Liver (tissue), 9 donors: ENCODE results near the gene TSPO2. TPM values are rescaled to one million over a fixed set of nuclear protein-coding genes. Genes with fewer than 3 reads are reported as not detected.

ENCODE experiments used
- DNase-seq: peaks from one replicate; pipeline ENCODE4 v3.0.0-alpha.2; 2017; ENCODE audit warnings: low spot score
- H3K27ac ChIP-seq, 2 donors: one replicate each; pipeline ENCODE4 v1.7.0; 2013; ENCODE audit warnings: inconsistent platforms in 2 of 2, low read length in 2 of 2, control low read depth in 1 of 2, low read depth in 1 of 2, mild to moderate bottlenecking in 1 of 2
- H3K27me3 ChIP-seq, 4 donors: one replicate each; pipeline versions ENCODE4 v1.6.1 to v1.7.0; 2013; ENCODE audit warnings: low read length in 3 of 4, inconsistent platforms in 1 of 4, mild to moderate bottlenecking in 1 of 4, moderate library complexity in 1 of 4; ENCODE audit not compliant: control insufficient read depth in 4 of 4, insufficient read depth in 4 of 4
- H3K36me3 ChIP-seq, 4 donors: one replicate each; pipeline versions ENCODE4 v1.6.1 to v1.7.0; 2013; ENCODE audit warnings: low read length in 3 of 4, mild to moderate bottlenecking in 3 of 4, low read depth in 1 of 4, moderate library complexity in 1 of 4; ENCODE audit not compliant: control insufficient read depth in 4 of 4, insufficient read depth in 3 of 4
- H3K4me1 ChIP-seq, 4 donors: one replicate each; pipeline versions ENCODE4 v1.6.1 to v1.7.0; 2013; ENCODE audit warnings: low read length in 3 of 4, mild to moderate bottlenecking in 3 of 4, moderate library complexity in 1 of 4; ENCODE audit not compliant: control insufficient read depth in 4 of 4, insufficient read depth in 4 of 4
- H3K4me3 ChIP-seq, 3 donors: one replicate each; pipeline versions ENCODE4 v1.6.1 to v1.7.0; 2013; ENCODE audit warnings: low read length in 3 of 3, control low read depth in 1 of 3, low read depth in 1 of 3, mild to moderate bottlenecking in 1 of 3
- H3K9ac ChIP-seq, 2 donors: one replicate each; pipeline ENCODE4 v1.7.0; 2013; ENCODE audit warnings: low read length in 2 of 2, mild to moderate bottlenecking in 2 of 2, moderate library complexity in 2 of 2, control low read depth in 1 of 2, low read depth in 1 of 2
- H3K9me3 ChIP-seq, 4 donors: one replicate each; pipeline versions ENCODE4 v1.6.1 to v1.7.0; 2013; ENCODE audit warnings: low read length in 3 of 4; ENCODE audit not compliant: control insufficient read depth in 4 of 4
- ATF3 ChIP-seq: IDR thresholded peaks from 2 replicates; pipeline ENCODE4 v1.6.1; 2016; ENCODE audit warnings: antibody characterized with exemption
- EGR1 ChIP-seq, 2 donors: IDR thresholded peaks; 2 replicates each; pipeline ENCODE4 v1.6.1; 2016 to 2018; ENCODE audit warnings: antibody characterized with exemption in 2 of 2, low read depth in 2 of 2
- GABPA ChIP-seq, 2 donors: IDR thresholded peaks in 1 of 2; conservative IDR thresholded peaks in 1 of 2; 2 replicates each; pipeline ENCODE4 v1.6.1; 2016; ENCODE audit warnings: antibody characterized with exemption in 2 of 2, mild to moderate bottlenecking in 1 of 2, moderate library complexity in 1 of 2
- HNF4A ChIP-seq, 2 donors: conservative IDR thresholded peaks; 2 replicates each; pipeline ENCODE4 v1.6.1; 2016; ENCODE audit warnings: antibody characterized with exemption in 2 of 2, mild to moderate bottlenecking in 2 of 2
- HNF4G ChIP-seq: IDR thresholded peaks from 2 replicates; pipeline ENCODE4 v1.6.1; 2016; ENCODE audit warnings: antibody characterized with exemption
- MAX ChIP-seq: IDR thresholded peaks from 2 replicates; pipeline ENCODE4 v1.6.1; 2016; ENCODE audit warnings: antibody characterized with exemption
- NR2F2 ChIP-seq: IDR thresholded peaks from 2 replicates; pipeline ENCODE4 v1.6.1; 2016; ENCODE audit warnings: antibody characterized with exemption
- RAD21 ChIP-seq, 2 donors: IDR thresholded peaks; 2 replicates each; pipeline ENCODE4 v1.6.1; 2016; ENCODE audit warnings: antibody characterized with exemption in 2 of 2, mild to moderate bottlenecking in 2 of 2
- RXRA ChIP-seq, 2 donors: IDR thresholded peaks; 2 replicates each; pipeline ENCODE4 v1.6.1; 2017 to 2018; ENCODE audit warnings: antibody characterized with exemption in 2 of 2, mild to moderate bottlenecking in 1 of 2
- SP1 ChIP-seq: IDR thresholded peaks from 2 replicates; pipeline ENCODE4 v1.6.1; 2018; ENCODE audit warnings: antibody characterized with exemption, mild to moderate bottlenecking
- TAF1 ChIP-seq: conservative IDR thresholded peaks from 2 replicates; pipeline ENCODE4 v1.6.1; 2016; ENCODE audit warnings: antibody characterized with exemption, mild to moderate bottlenecking
- ZBTB33 ChIP-seq: IDR thresholded peaks from 2 replicates; pipeline ENCODE4 v1.6.1; 2016; ENCODE audit warnings: antibody characterized with exemption
- WGBS: extraction: QIAGEN DNeasy Blood & Tissue Kit; methylation state at CpG from one replicate; pipeline ENCODE4 v1.1.7; 2013; 5-methylcytosine and 5-hydroxymethylcytosine counted together
- polyA plus RNA-seq, 2 donors: library from polyadenylated mRNA; stranded (reverse) in 1 of 2; unstranded in 1 of 2; fragments of 200-250 nt in 1 of 2; fragments of >200 nt in 1 of 2; fragmentation: Nextera tagmentation in 1 of 2; extraction: Ambion mirVana in 1 of 2; gene quantifications; one replicate each; pipeline versions ENCODE4 v1.2.1 to v1.2.3, GENCODE V29; 2013 to 2015
- total RNA-seq, 2 donors: library from RNA; depleted of rRNA; stranded (reverse); fragments of >200 nt; gene quantifications; one replicate each; pipeline ENCODE4 v1.2.3, GENCODE V29; 2014
- donor health status: healthy.
- donor health status: healthy.
- donor health status: healthy.
- donor health status: healthy.
- donor health status: healthy.

The TSPO2 gene
- total and polyA plus RNA-seq, 4 donors = 0.25 to 64.9 (median 0.43) TPM

- H3K9ac ChIP-seq = no peak overlapping the region
- H3K9me3 ChIP-seq = no peaks in the 10 kb centered on the region
- TF ChIP-seq ZBTB33 = no peak
- no peak for TF ChIP-seq ATF3
- TF ChIP-seq EGR1 (IDR thresholded peaks at IDR 0.05; ENCODE audit: low read depth in 2 of 2) = no peak
- no peak for TF ChIP-seq HNF4A (conservative IDR thresholded peaks at IDR 0.05)
- TF ChIP-seq MAX = no peak
- TF ChIP-seq SP1 = no peak
- no peak for TF ChIP-seq HNF4G
- no peak for TF ChIP-seq TAF1
- TF ChIP-seq RXRA (IDR thresholded peaks at IDR 0.05) = no peak
- peaks cover 7 to 17% (median 12%) of the 10 kb centered on the region in 4 donors for H3K4me1 ChIP-seq
- DNase-seq = no peak
- no peak overlapping the region for H3K27ac ChIP-seq
- WGBS = 97% methylated on average over 3 of the region's 3 CpGs
- H3K36me3 ChIP-seq = no peaks in the 10 kb centered on the region
- H3K4me3 ChIP-seq = no peak overlapping the region
- no peaks in the 10 kb centered on the region for H3K27me3 ChIP-seq
Observed at GRCh38 chr6:41008011-41008410, 34.3 kb upstream of the TSPO2 start.

GRCh38 chr6:41009669-41010068 is 32.6 kb upstream of the TSPO2 start:
- DNase-seq = no peak
- H3K36me3 ChIP-seq = no peaks in the 10 kb centered on the region
- H3K9me3 ChIP-seq = no peaks in the 10 kb centered on the region
- H3K27me3 ChIP-seq = no peaks in the 10 kb centered on the region
- no peak overlapping the region for H3K27ac ChIP-seq
- no peak overlapping the region for H3K9ac ChIP-seq
- H3K4me3 ChIP-seq = no peak overlapping the region
- no peak for TF ChIP-seq NR2F2
- no peak for TF ChIP-seq ZBTB33
- TF ChIP-seq ATF3 = no peak
- TF ChIP-seq EGR1 (IDR thresholded peaks at IDR 0.05; ENCODE audit: low read depth in 2 of 2) = no peak
- no peak for TF ChIP-seq HNF4G
- TF ChIP-seq RAD21 (IDR thresholded peaks at IDR 0.05) = no peak
- WGBS = 96% methylated on average over 1 of the region's 1 CpG
- peaks cover 10 to 33% (median 26%) of the 10 kb centered on the region in 4 donors for H3K4me1 ChIP-seq

GRCh38 chr6:41011673-41012072 is 30.6 kb upstream of the TSPO2 start:
- H3K27ac ChIP-seq = no peak overlapping the region
- TF ChIP-seq NR2F2 (no peak), HNF4A (conservative IDR thresholded peaks at IDR 0.05) (peak in 1 of 2 donors; percentile 19), RAD21 (IDR thresholded peaks at IDR 0.05) (peak in 1 of 2 donors; percentile 5), GABPA (IDR thresholded peaks at IDR 0.05 in 1 of 2, conservative IDR thresholded peaks at IDR 0.05 in 1 of 2) (no peak), HNF4G (no peak), TAF1 (no peak), EGR1 (IDR thresholded peaks at IDR 0.05; ENCODE audit: low read depth in 2 of 2) (no peak)
- no peak overlapping the region for H3K9ac ChIP-seq
- no peaks in the 10 kb centered on the region for H3K36me3 ChIP-seq
- H3K27me3 ChIP-seq = no peaks in the 10 kb centered on the region
- no peaks in the 10 kb centered on the region for H3K9me3 ChIP-seq
- 38% methylated on average over 2 of the region's 2 CpGs for WGBS
- no peak for DNase-seq
- H3K4me1 ChIP-seq = peaks cover 10 to 34% (median 26%) of the 10 kb centered on the region in 4 donors
- H3K4me3 ChIP-seq = no peak overlapping the region
